CD1c-positive myeloid dendritic cell (primary cell): Measurements from ENCODE around the gene LGALS7B.
"Not testable (repeated sequence)": the region's sequence is repeated elsewhere in the genome, so short reads cannot be mapped to it uniquely, and the experiment has no call there.

Source experiments
- DNase-seq: peaks from one replicate; pipeline ENCODE4 v3.0.0-alpha.2; 2016; ENCODE audit errors: extremely low spot score

The LGALS7B gene

GRCh38 chr19:38821230-38821825 lies 32.3 kb downstream of the LGALS7B start:
- DNase-seq = not testable (repeated sequence)

- not testable (repeated sequence) for DNase-seq
Observed at GRCh38 chr19:38825936-38826335, 36.9 kb downstream of the LGALS7B start.

GRCh38 chr19:38826856-38827551 lies 38.0 kb downstream of the LGALS7B start:
- DNase-seq = no peak

GRCh38 chr19:38829203-38829602 lies 40.2 kb downstream of the LGALS7B start:
- peak; percentile 55 for DNase-seq

- no peak for DNase-seq
Observed at GRCh38 chr19:38830039-38830733, 41.2 kb downstream of the LGALS7B start.

- DNase-seq = peak; percentile 55
Observed at GRCh38 chr19:38831142-38831605, 42.2 kb downstream of the LGALS7B start.

- no peak for DNase-seq
Observed at GRCh38 chr19:38833092-38833425, 44.1 kb downstream of the LGALS7B start.

- no peak for DNase-seq
Observed at GRCh38 chr19:38834104-38834490, 45.1 kb downstream of the LGALS7B start.

GRCh38 chr19:38834590-38834989 lies 45.6 kb downstream of the LGALS7B start:
- no peak for DNase-seq

- no peak for DNase-seq
Observed at GRCh38 chr19:38836159-38836982, 47.4 kb downstream of the LGALS7B start.

- DNase-seq = no peak
Observed at GRCh38 chr19:38836983-38837626, 48.1 kb downstream of the LGALS7B start.

GRCh38 chr19:38837656-38838121 lies 48.7 kb downstream of the LGALS7B start:
- DNase-seq = no peak

- DNase-seq = no peak
Observed at GRCh38 chr19:38838208-38838985, 49.4 kb downstream of the LGALS7B start.

- DNase-seq = no peak
Observed at GRCh38 chr19:38838986-38839761, 50.2 kb downstream of the LGALS7B start.

- no peak for DNase-seq
Observed at GRCh38 chr19:38839816-38840582, 51.0 kb downstream of the LGALS7B start.

- DNase-seq = no peak
Observed at GRCh38 chr19:38840583-38840968, 51.6 kb downstream of the LGALS7B start.
